VCaP (cell line): Measurements from ENCODE around the gene CDH2.

Experiments
- H3K27ac ChIP-seq: fragments of 450-650 bp; 2 replicates; pipeline ENCODE4 v1.5.1; 2017
- CTCF ChIP-seq: fragments of 450-650 bp; conservative IDR thresholded peaks from 2 replicates; pipeline ENCODE4 v1.5.1; 2017; ENCODE audit warnings: mild to moderate bottlenecking, moderate library complexity

CDH2 gene

DNA sequence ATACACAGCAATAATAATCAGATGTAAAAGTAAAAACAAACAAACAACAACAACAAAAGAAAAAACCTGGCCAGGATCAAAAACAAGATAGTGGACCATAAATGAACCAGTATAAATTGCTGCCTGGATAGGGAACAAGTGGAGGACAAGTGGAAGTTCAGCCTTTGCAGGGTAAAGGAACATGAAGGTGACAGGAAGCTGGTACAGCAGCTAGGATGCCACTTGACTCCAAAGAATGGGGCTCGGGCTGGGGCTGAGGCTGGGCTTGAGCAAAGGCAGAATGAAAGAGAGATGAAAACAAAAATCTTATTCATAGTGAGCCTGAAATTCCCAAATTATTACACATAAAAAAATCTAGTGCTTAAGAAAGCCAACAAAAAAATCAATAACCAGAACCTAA, 146.5 kb downstream of the CDH2 start:
- TF ChIP-seq CTCF, result no peak
- no peak overlapping the region for H3K27ac ChIP-seq

DNA sequence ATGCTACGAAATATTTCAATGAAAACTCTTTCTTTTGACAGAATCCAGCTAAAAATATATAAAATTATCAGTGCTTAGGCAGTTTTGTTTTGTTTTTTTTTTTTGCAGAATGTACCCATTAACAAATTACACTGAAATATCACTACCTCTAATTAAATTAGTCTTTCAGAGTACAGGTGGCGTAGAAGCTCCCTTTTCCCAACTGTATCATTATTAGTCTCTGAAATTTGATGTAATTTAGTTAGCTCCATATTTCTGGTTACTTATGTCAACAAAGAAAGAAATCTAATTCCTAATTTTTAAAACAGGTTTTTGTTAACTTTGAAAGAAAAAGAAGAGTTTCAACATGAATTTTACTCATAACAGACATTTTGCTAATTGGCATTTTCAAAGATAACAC, 149.2 kb downstream of the CDH2 start:
- H3K27ac ChIP-seq, result no peak overlapping the region
- no peak for TF ChIP-seq CTCF

DNA sequence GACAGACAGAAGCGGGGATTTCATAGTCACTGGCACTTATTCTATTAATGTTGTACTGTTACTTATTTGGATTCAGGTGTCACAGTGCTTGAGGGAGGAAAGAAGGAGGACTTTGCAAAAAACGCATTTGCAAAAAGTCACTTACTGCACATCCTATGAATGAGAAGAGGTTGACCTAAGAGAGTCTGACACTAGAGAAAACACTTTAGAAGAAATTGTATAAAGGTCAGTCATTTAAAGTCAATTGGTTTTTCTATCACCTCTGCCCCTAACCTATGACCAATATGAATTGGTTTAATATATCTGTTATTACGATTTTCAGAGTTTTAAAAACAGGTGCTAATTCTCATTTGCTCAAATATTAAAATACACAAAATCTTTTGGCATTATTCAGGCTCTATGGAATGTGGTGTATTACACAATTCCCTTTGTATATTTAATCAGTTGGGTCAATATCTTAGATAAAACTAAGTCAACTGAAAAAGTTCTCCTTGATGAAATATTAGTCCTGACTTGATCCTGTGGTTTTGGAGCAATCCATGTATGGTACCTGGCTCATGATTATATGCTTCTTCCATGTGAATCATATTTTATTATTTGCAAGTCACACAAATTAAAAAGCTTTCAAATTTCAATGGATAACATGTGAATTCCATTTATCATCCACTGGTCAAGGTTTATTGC, 157.4 kb downstream of the CDH2 start:
- no peak for TF ChIP-seq CTCF
- no peak overlapping the region for H3K27ac ChIP-seq

DNA sequence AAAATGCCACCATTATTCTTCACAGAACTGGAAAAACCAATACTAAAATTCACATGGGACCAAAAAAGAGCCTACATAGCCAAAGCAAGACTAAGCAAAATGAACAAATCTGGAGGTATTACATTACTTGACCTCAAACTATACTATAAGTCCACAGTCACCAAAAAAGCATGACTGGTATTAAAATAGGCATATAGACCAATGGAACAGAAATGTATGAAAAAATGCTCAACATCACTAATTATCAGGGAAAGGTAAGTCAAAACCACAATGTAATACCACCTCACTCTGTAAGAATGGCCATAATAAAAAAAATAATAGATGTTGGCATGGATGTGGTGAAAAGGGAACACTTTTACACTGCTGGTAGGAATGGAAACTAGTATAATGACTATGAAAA, 158.6 kb downstream of the CDH2 start:
- TF ChIP-seq CTCF, result no peak

GRCh38 chr18:28015671-28016070, 161.3 kb downstream of the CDH2 start:
- TF ChIP-seq CTCF, result no peak

More for the DNA sequence above, 158.6 kb downstream of the CDH2 start:
- H3K27ac ChIP-seq, result no peak overlapping the region

DNA sequence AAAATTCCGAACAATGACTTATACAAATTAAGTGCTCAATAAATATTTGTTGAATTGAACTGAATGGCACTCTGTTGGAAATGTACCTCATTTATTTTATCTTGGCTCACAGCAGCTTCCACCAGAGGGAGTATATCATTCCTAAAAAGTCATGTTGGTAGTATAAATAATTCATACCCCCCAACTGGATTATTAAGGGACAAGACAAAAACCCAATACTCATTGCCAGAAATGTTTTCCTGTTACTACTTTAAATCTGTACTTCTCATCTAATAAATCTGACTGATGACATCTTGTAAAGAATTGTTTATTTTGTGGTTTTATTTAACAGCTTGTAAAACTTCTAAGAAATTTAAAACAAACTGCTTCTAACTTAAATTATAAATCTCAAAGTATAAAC, 163.9 kb downstream of the CDH2 start:
- H3K27ac ChIP-seq, result no peak overlapping the region
- peak; percentile 48 for TF ChIP-seq CTCF

More at GRCh38 chr18:28015671-28016070, 161.3 kb downstream of the CDH2 start:
- no peak overlapping the region for H3K27ac ChIP-seq

DNA sequence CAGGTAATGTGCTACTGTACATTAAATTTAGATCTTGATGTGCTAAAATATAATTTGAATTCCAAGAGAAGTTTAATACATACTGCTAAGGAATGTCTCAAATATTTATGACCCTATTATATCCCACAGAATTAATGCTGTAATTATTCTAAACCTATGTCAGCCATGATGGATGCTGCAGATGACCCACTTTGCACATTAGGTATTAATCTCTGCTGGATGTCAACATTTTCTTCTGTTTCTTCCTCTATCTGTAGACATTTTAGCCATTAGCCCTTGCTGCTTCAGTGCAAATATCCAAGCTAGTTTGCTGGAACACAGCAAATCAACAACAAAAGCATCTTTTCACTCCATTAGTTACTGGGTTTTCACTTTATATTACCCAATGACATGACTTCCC, 164.6 kb downstream of the CDH2 start:
- no peak for TF ChIP-seq CTCF
- H3K27ac ChIP-seq, result no peak overlapping the region
